WTC11 (cell line): ENCODE results near the gene SLC37A1. TPM values are rescaled to one million over a fixed set of nuclear protein-coding genes. Genes with fewer than 3 reads are reported as not detected.

ENCODE experiments used
- ATAC-seq: fragments of 200-7000 bp; cut with Tn5 transposase; 2 replicates; pipeline ENCODE4 v1.10.0; 2021; ENCODE audit warnings: mild to moderate bottlenecking, moderate library complexity
- CTCF ChIA-PET: fragments of 300-600 bp; sonication (Branson Sonifier 250); formaldehyde crosslinking; loops from one replicate; lab custom pipeline; 2021; ENCODE audit warnings: antibody characterized with exemption; lab: Charles Lee
- POLR2A ChIA-PET: fragments of 350-600 bp; sonication (Branson Sonifier 250); formaldehyde crosslinking; loops from one replicate; lab custom pipeline; 2021; ENCODE audit warnings: antibody characterized with exemption; lab: Charles Lee
- DNase-seq: peaks from one replicate; pipeline ENCODE4 v3.0.0; 2021; ENCODE audit warnings: low spot score
- H3K27ac Mint-ChIP-seq: 2 replicates; pipeline ENCODE4 v1.8.0; 2021; ENCODE audit warnings: mixed read lengths
- H3K27me3 Mint-ChIP-seq: 2 replicates; pipeline ENCODE4 v1.8.0; 2021; ENCODE audit warnings: low read depth, mild to moderate bottlenecking, moderate library complexity, mixed read lengths
- H3K36me3 Mint-ChIP-seq: 2 replicates; pipeline ENCODE4 v1.8.0; 2021; ENCODE audit warnings: mixed read lengths
- H3K4me1 Mint-ChIP-seq: 2 replicates; pipeline ENCODE4 v1.8.0; 2022; ENCODE audit warnings: mixed read lengths
- H3K4me3 Mint-ChIP-seq: 2 replicates; pipeline ENCODE4 v1.8.0; 2021; ENCODE audit warnings: mild to moderate bottlenecking, moderate library complexity, mixed read lengths
- H3K9me3 Mint-ChIP-seq: 2 replicates; pipeline ENCODE4 v1.8.0; 2021; ENCODE audit warnings: mixed read lengths
- ATF1 ChIP-seq: sonication (generic); formaldehyde crosslinking; IDR thresholded peaks from 2 replicates; pipeline ENCODE4 v1.8.1; 2023; ENCODE audit warnings: mild to moderate bottlenecking, moderate library complexity, missing genetic modification reagents
- CBFB ChIP-seq: sonication (generic); formaldehyde crosslinking; IDR thresholded peaks from 2 replicates; pipeline ENCODE4 v1.8.1; 2022; ENCODE audit warnings: mild to moderate bottlenecking, low read depth, missing genetic modification reagents
- ETV6 ChIP-seq: sonication (generic); formaldehyde crosslinking; IDR thresholded peaks from 2 replicates; pipeline ENCODE4 v1.8.1; 2022; ENCODE audit warnings: mild to moderate bottlenecking, missing genetic modification reagents
- FOXK1 ChIP-seq: sonication (generic); formaldehyde crosslinking; IDR thresholded peaks from 2 replicates; pipeline ENCODE4 v1.8.0; 2022; ENCODE audit warnings: mild to moderate bottlenecking, moderate library complexity, missing genetic modification reagents
- GABPB1 ChIP-seq: sonication (generic); formaldehyde crosslinking; IDR thresholded peaks from 2 replicates; pipeline ENCODE4 v1.8.1; 2023; ENCODE audit warnings: mild to moderate bottlenecking, missing genetic modification reagents
- GTF2I ChIP-seq: fragments of 250-450 bp; sonication (Bioruptor Pico); conservative IDR thresholded peaks from 2 replicates; pipeline ENCODE4 v1.4.0; 2021; ENCODE audit warnings: mild to moderate bottlenecking
- IRF2 ChIP-seq: sonication (generic); formaldehyde crosslinking; IDR thresholded peaks from 2 replicates; pipeline ENCODE4 v1.8.0; 2022; ENCODE audit warnings: low read depth, missing genetic modification reagents, borderline replicate concordance
- JAZF1 ChIP-seq: fragments of 250-450 bp; sonication (Bioruptor Pico); IDR thresholded peaks from 2 replicates; pipeline ENCODE4 v1.9.0; 2021; ENCODE audit warnings: moderate library complexity, mild to moderate bottlenecking, inconsistent platforms
- JUN ChIP-seq: sonication (generic); formaldehyde crosslinking; IDR thresholded peaks from 2 replicates; pipeline ENCODE4 v1.8.0; 2023; ENCODE audit warnings: mild to moderate bottlenecking, missing genetic modification reagents
- MXD4 ChIP-seq: fragments of 250-450 bp; sonication (Bioruptor Pico); IDR thresholded peaks from 2 replicates; pipeline ENCODE4 v1.8.0; 2021; ENCODE audit warnings: mild to moderate bottlenecking, moderate library complexity, borderline replicate concordance
- MYBL2 ChIP-seq: sonication (generic); formaldehyde crosslinking; IDR thresholded peaks from 2 replicates; pipeline ENCODE4 v1.8.1; 2023; ENCODE audit warnings: mild to moderate bottlenecking, moderate library complexity, missing genetic modification reagents
- NR1H2 ChIP-seq: sonication (generic); formaldehyde crosslinking; IDR thresholded peaks from 2 replicates; pipeline ENCODE4 v1.9.0; 2021; ENCODE audit warnings: mild to moderate bottlenecking, moderate library complexity, missing genetic modification reagents
- NR2C2 ChIP-seq: sonication (generic); formaldehyde crosslinking; IDR thresholded peaks from 2 replicates; pipeline ENCODE4 v1.8.0; 2022; ENCODE audit warnings: mild to moderate bottlenecking, missing genetic modification reagents
- NR3C1 ChIP-seq: sonication (generic); formaldehyde crosslinking; conservative IDR thresholded peaks from 2 replicates; pipeline ENCODE4 v1.8.1; 2023; ENCODE audit warnings: low read depth, mild to moderate bottlenecking, missing genetic modification reagents
- PRRX2 ChIP-seq: fragments of 250-450 bp; sonication (Bioruptor Pico); IDR thresholded peaks from 2 replicates; pipeline ENCODE4 v1.8.0; 2021; ENCODE audit warnings: mild to moderate bottlenecking
- SMAD4 ChIP-seq: sonication (generic); formaldehyde crosslinking; IDR thresholded peaks from 2 replicates; pipeline ENCODE4 v1.8.0; 2022; ENCODE audit warnings: mild to moderate bottlenecking, missing genetic modification reagents
- STAT6 ChIP-seq: sonication (generic); formaldehyde crosslinking; conservative IDR thresholded peaks from 2 replicates; pipeline ENCODE4 v1.8.1; 2023; ENCODE audit warnings: mild to moderate bottlenecking, low read depth, missing genetic modification reagents, moderate library complexity
- ZBTB21 ChIP-seq: sonication (generic); formaldehyde crosslinking; IDR thresholded peaks from 2 replicates; pipeline ENCODE4 v1.8.1; 2023; ENCODE audit warnings: mild to moderate bottlenecking, missing genetic modification reagents, borderline replicate concordance
- ZNF121 ChIP-seq: sonication (generic); formaldehyde crosslinking; IDR thresholded peaks from 2 replicates; pipeline ENCODE4 v1.8.0; 2023; ENCODE audit warnings: missing genetic modification reagents
- ZNF219 ChIP-seq: sonication (generic); formaldehyde crosslinking; IDR thresholded peaks from 2 replicates; pipeline ENCODE4 v1.8.0; 2023; ENCODE audit warnings: missing genetic modification reagents, mild to moderate bottlenecking, borderline replicate concordance
- ZNF317 ChIP-seq: sonication (generic); formaldehyde crosslinking; IDR thresholded peaks from 2 replicates; pipeline ENCODE4 v1.8.1; 2023; ENCODE audit warnings: low read depth, mild to moderate bottlenecking, moderate library complexity, missing genetic modification reagents, borderline replicate concordance
- ZNF396 ChIP-seq: fragments of 250-450 bp; sonication (Bioruptor Pico); IDR thresholded peaks from 2 replicates; pipeline ENCODE4 v1.8.0; 2021; ENCODE audit warnings: mild to moderate bottlenecking, moderate library complexity, borderline replicate concordance
- ZNF423 ChIP-seq: fragments of 250-450 bp; sonication (Bioruptor Pico); IDR thresholded peaks from 2 replicates; pipeline ENCODE4 v2.1.2; 2022; ENCODE audit warnings: mild to moderate bottlenecking, moderate library complexity
- total RNA-seq: library from RNA; stranded (reverse); gene quantifications from 3 replicates; pipeline ENCODE4 v1.2.3, GENCODE V29; 2021
- TF ChIP-seq, protein P1 (sequence below): fragments of 250-450 bp; sonication (Bioruptor Pico); conservative IDR thresholded peaks from 2 replicates; pipeline ENCODE4 v1.9.0; 2021; ENCODE audit warnings: mild to moderate bottlenecking
- TF ChIP-seq, protein P2 (sequence below): sonication (generic); formaldehyde crosslinking; IDR thresholded peaks from 2 replicates; pipeline ENCODE4 v1.8.1; 2022; ENCODE audit warnings: mild to moderate bottlenecking, moderate library complexity, missing genetic modification reagents
- TF ChIP-seq, protein P3 (sequence below): sonication (generic); formaldehyde crosslinking; IDR thresholded peaks from 2 replicates; pipeline ENCODE4 v1.8.0; 2022; ENCODE audit warnings: mild to moderate bottlenecking, missing genetic modification reagents
- TF ChIP-seq, protein P4 (sequence below): sonication (generic); formaldehyde crosslinking; IDR thresholded peaks from 2 replicates; pipeline ENCODE4 v1.8.0; 2022; ENCODE audit warnings: mild to moderate bottlenecking, missing genetic modification reagents

The SLC37A1 gene
- total RNA-seq, 1 experiment from 2014 or later = 22.7 TPM

GRCh38 chr21:42481169-42481568 lies 32.5 kb upstream of the SLC37A1 start:
- Mint-ChIP-seq H3K4me3 (no peak overlapping the region), H3K27me3 (0 out of 2 replicates have a peak, but pooled peaks cover 4% of the 10 kb centered on the region), H3K36me3 (no peaks in the 10 kb centered on the region), H3K27ac (no peak overlapping the region), H3K4me1 (no peaks in the 10 kb centered on the region), H3K9me3 (peaks cover 5% of the 10 kb centered on the region; the same call in 1 of the 2 replicates)
- no peak for DNase-seq
- ChIA-PET CTCF (no interaction called here), POLR2A (no interaction called here)
- TF ChIP-seq ATF1 (CRISPR knock-in tag) = no peak
- TF ChIP-seq SMAD4 (CRISPR knock-in tag) = no peak
- TF ChIP-seq, protein P1, sequence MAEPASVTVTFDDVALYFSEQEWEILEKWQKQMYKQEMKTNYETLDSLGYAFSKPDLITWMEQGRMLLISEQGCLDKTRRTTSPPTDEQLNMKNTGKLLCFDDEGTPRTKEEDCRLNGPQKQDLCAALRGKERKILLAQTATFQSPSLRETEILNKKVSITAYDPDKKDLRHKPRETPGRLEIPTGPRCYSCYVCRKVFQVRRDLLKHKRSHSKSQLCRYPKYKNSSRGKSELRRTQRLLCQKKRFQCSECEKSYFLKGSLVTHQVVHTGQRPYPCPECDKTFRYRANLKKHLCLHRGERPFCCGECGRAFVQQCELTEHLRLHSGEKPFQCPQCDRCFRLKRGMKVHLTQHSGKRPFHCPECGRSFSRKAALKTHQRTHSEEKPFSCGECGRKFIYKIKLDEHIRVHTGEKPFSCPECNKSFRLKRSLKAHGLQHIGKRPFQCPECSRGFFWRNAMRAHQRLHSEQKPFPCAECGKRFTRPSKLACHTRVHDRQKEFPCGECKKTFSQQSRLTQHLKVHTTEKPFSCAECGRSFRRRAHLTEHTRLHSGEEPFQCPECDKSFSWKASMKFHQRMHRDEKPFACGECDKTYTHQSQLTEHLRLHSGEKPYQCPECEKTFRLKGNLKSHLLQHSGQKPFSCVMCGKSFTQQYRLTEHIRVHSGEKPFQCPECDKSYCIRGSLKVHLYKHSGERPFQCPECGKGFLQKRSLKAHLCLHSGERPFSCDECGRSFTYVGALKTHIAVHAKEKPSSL (CRISPR knock-in tag) = no peak
- TF ChIP-seq IRF2 (CRISPR knock-in tag) = no peak
- no peak for TF ChIP-seq NR2C2 (CRISPR knock-in tag)
- no peak for TF ChIP-seq ZBTB21 (CRISPR knock-in tag)
- no peak for TF ChIP-seq ZNF219
- TF ChIP-seq, protein P2, sequence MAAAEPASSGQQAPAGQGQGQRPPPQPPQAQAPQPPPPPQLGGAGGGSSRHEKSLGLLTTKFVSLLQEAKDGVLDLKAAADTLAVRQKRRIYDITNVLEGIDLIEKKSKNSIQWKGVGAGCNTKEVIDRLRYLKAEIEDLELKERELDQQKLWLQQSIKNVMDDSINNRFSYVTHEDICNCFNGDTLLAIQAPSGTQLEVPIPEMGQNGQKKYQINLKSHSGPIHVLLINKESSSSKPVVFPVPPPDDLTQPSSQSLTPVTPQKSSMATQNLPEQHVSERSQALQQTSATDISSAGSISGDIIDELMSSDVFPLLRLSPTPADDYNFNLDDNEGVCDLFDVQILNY (CRISPR knock-in tag) = no peak
- TF ChIP-seq ZNF121 (CRISPR knock-in tag) = no peak
- TF ChIP-seq ZNF396 = no peak
- no peak for TF ChIP-seq ZNF423 (CRISPR knock-in tag)
- no peak for ATAC-seq

- ChIA-PET POLR2A (no interaction called here), CTCF (interaction anchor here (0.5 to 1.1 kb wide), 2 partner anchors 73 to 176 kb away, joined by 3 to 6 read pairs; no protein-coding TSS in a partner anchor)
- Mint-ChIP-seq H3K27me3 (peaks cover 6% of the 10 kb centered on the region; the same call in 1 of the 2 replicates), H3K9me3 (peaks cover 11% of the 10 kb centered on the region; the same call in 1 of the 2 replicates), H3K4me3 (no peak overlapping the region), H3K27ac (no peak overlapping the region), H3K36me3 (no peaks in the 10 kb centered on the region), H3K4me1 (no peaks in the 10 kb centered on the region)
- no peak for TF ChIP-seq GABPB1 (CRISPR knock-in tag)
- ATAC-seq (no peak), DNase-seq (no peak)
Observed at GRCh38 chr21:42484966-42485365, 28.7 kb upstream of the SLC37A1 start.

GRCh38 chr21:42486072-42486471 lies 27.6 kb upstream of the SLC37A1 start:
- DNase-seq = no peak
- no peak for ATAC-seq
- no peaks in the 10 kb centered on the region for H3K36me3 Mint-ChIP-seq
- no peak overlapping the region for H3K4me3 Mint-ChIP-seq
- H3K9me3 Mint-ChIP-seq = peaks cover 11% of the 10 kb centered on the region; the same call in 1 of the 2 replicates
- H3K4me1 Mint-ChIP-seq = peaks cover 6% of the 10 kb centered on the region
- H3K27me3 Mint-ChIP-seq = peaks cover 6% of the 10 kb centered on the region; the same call in 1 of the 2 replicates
- POLR2A ChIA-PET = no interaction called here
- H3K27ac Mint-ChIP-seq = no peak overlapping the region
- CTCF ChIA-PET = no interaction called here
- TF ChIP-seq GTF2I (CRISPR knock-in tag) (no peak), JAZF1 (no peak), ZNF317 (CRISPR knock-in tag) (no peak), CBFB (CRISPR knock-in tag) (no peak), PRRX2 (no peak), GABPB1 (CRISPR knock-in tag) (no peak), ETV6 (CRISPR knock-in tag) (no peak), NR3C1 (CRISPR knock-in tag) (no peak), STAT6 (CRISPR knock-in tag) (no peak), NR1H2 (CRISPR knock-in tag) (no peak), MXD4 (CRISPR knock-in tag) (no peak), MYBL2 (CRISPR knock-in tag) (no peak), FOXK1 (CRISPR knock-in tag) (no peak), JUN (CRISPR knock-in tag) (no peak), SMAD4 (CRISPR knock-in tag) (no peak)
- TF ChIP-seq, protein P3, sequence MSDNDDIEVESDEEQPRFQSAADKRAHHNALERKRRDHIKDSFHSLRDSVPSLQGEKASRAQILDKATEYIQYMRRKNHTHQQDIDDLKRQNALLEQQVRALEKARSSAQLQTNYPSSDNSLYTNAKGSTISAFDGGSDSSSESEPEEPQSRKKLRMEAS (CRISPR knock-in tag) = no peak
- TF ChIP-seq, protein P4, sequence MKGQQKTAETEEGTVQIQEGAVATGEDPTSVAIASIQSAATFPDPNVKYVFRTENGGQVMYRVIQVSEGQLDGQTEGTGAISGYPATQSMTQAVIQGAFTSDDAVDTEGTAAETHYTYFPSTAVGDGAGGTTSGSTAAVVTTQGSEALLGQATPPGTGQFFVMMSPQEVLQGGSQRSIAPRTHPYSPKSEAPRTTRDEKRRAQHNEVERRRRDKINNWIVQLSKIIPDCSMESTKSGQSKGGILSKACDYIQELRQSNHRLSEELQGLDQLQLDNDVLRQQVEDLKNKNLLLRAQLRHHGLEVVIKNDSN (CRISPR knock-in tag) = no peak
- TF ChIP-seq, protein P2 (CRISPR knock-in tag) = no peak
